ENCODE measurements around the gene SLC6A11. TPM values are rescaled to one million over a fixed set of nuclear protein-coding genes. Genes with fewer than 3 reads are reported as not detected.

SLC6A11 gene
- total RNA-seq, 1 experiment from 2014 or later, result not detected

GRCh38 chr3:10970306-10970960 lies 154.4 kb downstream of the SLC6A11 start:
- H3K4me1 ChIP-seq, result no peaks in the 10 kb centered on the region
- Mint-ChIP-seq H3K27me3 (ENCODE audit: insufficient read depth, unreplicated experiment) (peaks cover 21% of the 10 kb centered on the region), H3K9me3 (ENCODE audit: unreplicated experiment) (no peaks in the 10 kb centered on the region), H3K27ac (ENCODE audit: unreplicated experiment) (no peak overlapping the region), H3K36me3 (ENCODE audit: insufficient read depth, unreplicated experiment) (no peaks in the 10 kb centered on the region), H3K4me1 (ENCODE audit: low read depth, unreplicated experiment) (no peaks in the 10 kb centered on the region), H3K4me3 (ENCODE audit: unreplicated experiment) (no peak overlapping the region)
- H3K36me3 ChIP-seq (ENCODE audit: control insufficient read depth, insufficient read depth, low read length), result no peaks in the 10 kb centered on the region
- no TSS peak for BruUV-seq (replicated peaks)
- ChIA-PET POLR2A (no interaction called here), CTCF (no interaction called here)
- no peaks in the 10 kb centered on the region; the same call in 1 of the 2 replicates for H3K27me3 ChIP-seq (replicated peaks; ENCODE audit: control insufficient read depth, insufficient read depth, low read length)
- no peak overlapping the region for H3K4me3 ChIP-seq (ENCODE audit: low read depth, low read length)
- no peak for DNase-seq
- TF ChIP-seq, protein P1, sequence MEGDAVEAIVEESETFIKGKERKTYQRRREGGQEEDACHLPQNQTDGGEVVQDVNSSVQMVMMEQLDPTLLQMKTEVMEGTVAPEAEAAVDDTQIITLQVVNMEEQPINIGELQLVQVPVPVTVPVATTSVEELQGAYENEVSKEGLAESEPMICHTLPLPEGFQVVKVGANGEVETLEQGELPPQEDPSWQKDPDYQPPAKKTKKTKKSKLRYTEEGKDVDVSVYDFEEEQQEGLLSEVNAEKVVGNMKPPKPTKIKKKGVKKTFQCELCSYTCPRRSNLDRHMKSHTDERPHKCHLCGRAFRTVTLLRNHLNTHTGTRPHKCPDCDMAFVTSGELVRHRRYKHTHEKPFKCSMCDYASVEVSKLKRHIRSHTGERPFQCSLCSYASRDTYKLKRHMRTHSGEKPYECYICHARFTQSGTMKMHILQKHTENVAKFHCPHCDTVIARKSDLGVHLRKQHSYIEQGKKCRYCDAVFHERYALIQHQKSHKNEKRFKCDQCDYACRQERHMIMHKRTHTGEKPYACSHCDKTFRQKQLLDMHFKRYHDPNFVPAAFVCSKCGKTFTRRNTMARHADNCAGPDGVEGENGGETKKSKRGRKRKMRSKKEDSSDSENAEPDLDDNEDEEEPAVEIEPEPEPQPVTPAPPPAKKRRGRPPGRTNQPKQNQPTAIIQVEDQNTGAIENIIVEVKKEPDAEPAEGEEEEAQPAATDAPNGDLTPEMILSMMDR (IDR thresholded peaks at IDR 0.05; ENCODE audit: insufficient read depth in 1 of 2, low read depth in 1 of 2, low read length in 1 of 2, severe bottlenecking in 1 of 2, unreplicated experiment in 1 of 2), result no peak
- H3K9me3 ChIP-seq, result no peaks in the 10 kb centered on the region
- intact Hi-C loops (cut with micrococcal nuclease; ENCODE audit: unreplicated experiment), result no loop called here

DNA sequence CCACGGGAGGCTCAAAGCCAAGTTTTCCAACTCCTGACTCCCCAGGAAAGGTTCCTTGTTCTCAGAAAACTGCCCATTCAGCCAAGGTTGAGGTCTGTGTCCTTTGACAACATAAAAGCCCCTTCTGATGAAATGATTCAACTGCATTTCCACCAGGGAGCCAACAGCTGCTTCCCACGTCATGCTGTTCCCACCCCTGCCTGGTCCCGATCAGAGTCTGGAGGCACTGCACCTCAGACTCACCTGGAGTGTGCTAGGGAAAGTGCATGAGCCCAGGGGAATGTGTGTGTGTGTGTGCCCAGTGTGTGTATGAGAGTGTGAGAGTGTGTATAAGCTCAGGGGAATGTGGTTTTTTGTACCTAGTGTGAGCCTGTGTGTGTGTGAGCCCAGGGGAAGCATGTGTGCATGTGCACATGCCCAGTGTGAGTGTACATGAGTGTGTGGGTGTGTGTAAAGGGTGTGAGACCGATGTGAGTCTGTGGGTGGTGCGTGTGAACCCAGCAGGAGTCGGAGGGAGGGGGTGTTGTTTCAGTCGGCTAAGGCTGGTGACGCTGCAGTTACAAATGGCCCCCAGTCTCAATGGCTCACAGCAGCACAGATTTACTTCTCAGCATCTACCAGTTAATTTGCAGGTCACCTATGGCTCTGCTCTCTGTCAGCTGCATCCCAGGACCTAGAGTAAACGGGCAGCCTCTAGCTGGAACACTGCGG lies 156.2 kb downstream of the SLC6A11 start:
- POLR2A ChIA-PET, result no interaction called here
- BruUV-seq (replicated peaks), result no TSS peak
- peaks cover 17% of the 10 kb centered on the region for H3K27me3 Mint-ChIP-seq (ENCODE audit: insufficient read depth, unreplicated experiment)

GRCh38 chr3:10973046-10973595 lies 157.1 kb downstream of the SLC6A11 start:
- Mint-ChIP-seq H3K9me3 (ENCODE audit: unreplicated experiment) (no peaks in the 10 kb centered on the region), H3K4me3 (ENCODE audit: unreplicated experiment) (no peak overlapping the region), H3K4me1 (ENCODE audit: low read depth, unreplicated experiment) (no peaks in the 10 kb centered on the region), H3K27me3 (ENCODE audit: insufficient read depth, unreplicated experiment) (peaks cover 15% of the 10 kb centered on the region), H3K27ac (ENCODE audit: unreplicated experiment) (no peak overlapping the region), H3K36me3 (ENCODE audit: insufficient read depth, unreplicated experiment) (no peaks in the 10 kb centered on the region)
- H3K27me3 ChIP-seq (replicated peaks; ENCODE audit: control insufficient read depth, insufficient read depth, low read length), result no peaks in the 10 kb centered on the region; the same call in 1 of the 2 replicates
- ChIA-PET POLR2A (no interaction called here), CTCF (no interaction called here)
- no peaks in the 10 kb centered on the region for H3K9me3 ChIP-seq
- DNase-seq, result no peak
- no TSS peak for BruUV-seq (replicated peaks)
- TF ChIP-seq, protein P1 (IDR thresholded peaks at IDR 0.05; ENCODE audit: insufficient read depth in 1 of 2, low read depth in 1 of 2, low read length in 1 of 2, severe bottlenecking in 1 of 2, unreplicated experiment in 1 of 2), result peak in 1 of 2 experiments; percentile 0
- H3K36me3 ChIP-seq (ENCODE audit: control insufficient read depth, insufficient read depth, low read length), result no peaks in the 10 kb centered on the region
- H3K4me3 ChIP-seq (ENCODE audit: low read depth, low read length), result no peak overlapping the region
- H3K4me1 ChIP-seq, result no peaks in the 10 kb centered on the region
- intact Hi-C loops (cut with micrococcal nuclease; ENCODE audit: unreplicated experiment), result no loop called here

More for the DNA sequence above, 156.2 kb downstream of the SLC6A11 start:
- TF ChIP-seq, protein P1 (IDR thresholded peaks at IDR 0.05; ENCODE audit: insufficient read depth in 1 of 2, low read depth in 1 of 2, low read length in 1 of 2, severe bottlenecking in 1 of 2, unreplicated experiment in 1 of 2), result no peak
- Histone ChIP-seq H3K27me3 (replicated peaks; ENCODE audit: control insufficient read depth, insufficient read depth, low read length) (no peaks in the 10 kb centered on the region; the same call in 1 of the 2 replicates), H3K4me3 (ENCODE audit: low read depth, low read length) (no peak overlapping the region), H3K36me3 (ENCODE audit: control insufficient read depth, insufficient read depth, low read length) (no peaks in the 10 kb centered on the region), H3K4me1 (no peaks in the 10 kb centered on the region), H3K9me3 (no peaks in the 10 kb centered on the region)
- H3K4me1 Mint-ChIP-seq (ENCODE audit: low read depth, unreplicated experiment), result no peaks in the 10 kb centered on the region
- no peak overlapping the region for H3K27ac Mint-ChIP-seq (ENCODE audit: unreplicated experiment)
- intact Hi-C loops (cut with micrococcal nuclease; ENCODE audit: unreplicated experiment), result no loop called here
- no peaks in the 10 kb centered on the region for H3K36me3 Mint-ChIP-seq (ENCODE audit: insufficient read depth, unreplicated experiment)
- DNase-seq, result no peak
- CTCF ChIA-PET, result no interaction called here
- no peak overlapping the region for H3K4me3 Mint-ChIP-seq (ENCODE audit: unreplicated experiment)
- H3K9me3 Mint-ChIP-seq (ENCODE audit: unreplicated experiment), result no peaks in the 10 kb centered on the region
